Esophagus squamous epithelium (tissue), 4 donors: Measurements from ENCODE around the gene P4HA2.

Experiments
- POLR2A ChIP-seq, 4 donors: fragments of 450-650 bp; IDR thresholded peaks; one replicate each; pipeline ENCODE4 v1.6.1; 2017; ENCODE audit warnings: antibody characterized with exemption in 4 of 4, mild to moderate bottlenecking in 4 of 4, moderate library complexity in 3 of 4
- TF ChIP-seq, protein P1 (sequence below), 6 experiments: fragments of 450-650 bp in 4 of 6; fragments of 200-600 bp in 2 of 6; sonication (generic) in 2 of 6; IDR thresholded peaks; one replicate each; pipeline ENCODE4 v1.5.1; 2016 to 2019; ENCODE audit warnings: antibody characterized with exemption in 6 of 6, mild to moderate bottlenecking in 4 of 6, moderate library complexity in 4 of 6

GRCh38 chr5:132183723-132184122 is 43.9 kb downstream of the P4HA2 start:
- TF ChIP-seq, protein P1, sequence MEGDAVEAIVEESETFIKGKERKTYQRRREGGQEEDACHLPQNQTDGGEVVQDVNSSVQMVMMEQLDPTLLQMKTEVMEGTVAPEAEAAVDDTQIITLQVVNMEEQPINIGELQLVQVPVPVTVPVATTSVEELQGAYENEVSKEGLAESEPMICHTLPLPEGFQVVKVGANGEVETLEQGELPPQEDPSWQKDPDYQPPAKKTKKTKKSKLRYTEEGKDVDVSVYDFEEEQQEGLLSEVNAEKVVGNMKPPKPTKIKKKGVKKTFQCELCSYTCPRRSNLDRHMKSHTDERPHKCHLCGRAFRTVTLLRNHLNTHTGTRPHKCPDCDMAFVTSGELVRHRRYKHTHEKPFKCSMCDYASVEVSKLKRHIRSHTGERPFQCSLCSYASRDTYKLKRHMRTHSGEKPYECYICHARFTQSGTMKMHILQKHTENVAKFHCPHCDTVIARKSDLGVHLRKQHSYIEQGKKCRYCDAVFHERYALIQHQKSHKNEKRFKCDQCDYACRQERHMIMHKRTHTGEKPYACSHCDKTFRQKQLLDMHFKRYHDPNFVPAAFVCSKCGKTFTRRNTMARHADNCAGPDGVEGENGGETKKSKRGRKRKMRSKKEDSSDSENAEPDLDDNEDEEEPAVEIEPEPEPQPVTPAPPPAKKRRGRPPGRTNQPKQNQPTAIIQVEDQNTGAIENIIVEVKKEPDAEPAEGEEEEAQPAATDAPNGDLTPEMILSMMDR (IDR thresholded peaks at IDR 0.05), result no peak
- no peak for TF ChIP-seq POLR2A (IDR thresholded peaks at IDR 0.05)
